NCI-H774 (cell line): ENCODE data around the gene ACE2.
A peak's percentile ranks its signal among the peaks of the same experiment; 100 is the strongest.

ENCODE experiments used
- DNase-seq: peaks from one replicate; lab custom pipeline; 2025; lab: John Stamatoyannopoulos, UW

Gene ACE2

DNA sequence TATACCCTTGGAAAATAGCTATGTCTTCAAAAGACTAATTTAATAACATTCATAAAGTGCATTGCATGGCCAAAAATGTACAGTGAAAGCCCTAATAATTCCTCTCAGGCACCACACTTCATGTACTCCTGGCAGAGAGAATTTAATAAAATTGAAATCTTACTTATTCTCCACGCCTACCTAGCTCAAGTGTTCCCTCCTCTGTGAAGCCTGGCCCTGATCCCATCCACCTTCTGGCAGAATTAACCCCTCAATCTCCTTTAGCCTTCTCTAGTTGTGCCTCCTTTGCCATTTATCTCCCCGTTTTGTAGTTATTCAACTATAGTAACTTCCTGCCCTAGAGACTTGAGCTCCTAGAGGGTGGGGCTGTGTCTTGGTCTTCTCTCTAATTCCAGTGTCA, 26.7 kb downstream of the ACE2 start:
- no peak for DNase-seq

DNA sequence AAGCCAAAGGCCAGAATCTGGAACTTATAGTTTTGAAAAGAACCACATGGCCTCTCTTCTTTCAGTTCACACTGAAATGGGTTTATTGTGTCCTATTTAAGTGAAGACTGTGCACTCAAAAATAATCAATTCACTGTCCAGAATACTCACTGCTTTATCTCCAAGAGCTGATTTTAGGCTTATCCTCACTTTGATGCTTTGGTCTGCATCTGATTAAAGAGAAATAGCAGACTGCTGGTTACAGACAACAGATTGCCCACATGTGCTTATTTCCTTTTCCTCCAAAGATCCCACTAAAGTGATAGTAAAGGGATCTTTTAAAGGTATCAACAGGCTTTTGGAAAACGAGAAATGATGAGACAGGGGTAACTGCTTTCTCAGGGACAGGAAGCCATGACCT, 30.6 kb downstream of the ACE2 start:
- DNase-seq = no peak

DNA sequence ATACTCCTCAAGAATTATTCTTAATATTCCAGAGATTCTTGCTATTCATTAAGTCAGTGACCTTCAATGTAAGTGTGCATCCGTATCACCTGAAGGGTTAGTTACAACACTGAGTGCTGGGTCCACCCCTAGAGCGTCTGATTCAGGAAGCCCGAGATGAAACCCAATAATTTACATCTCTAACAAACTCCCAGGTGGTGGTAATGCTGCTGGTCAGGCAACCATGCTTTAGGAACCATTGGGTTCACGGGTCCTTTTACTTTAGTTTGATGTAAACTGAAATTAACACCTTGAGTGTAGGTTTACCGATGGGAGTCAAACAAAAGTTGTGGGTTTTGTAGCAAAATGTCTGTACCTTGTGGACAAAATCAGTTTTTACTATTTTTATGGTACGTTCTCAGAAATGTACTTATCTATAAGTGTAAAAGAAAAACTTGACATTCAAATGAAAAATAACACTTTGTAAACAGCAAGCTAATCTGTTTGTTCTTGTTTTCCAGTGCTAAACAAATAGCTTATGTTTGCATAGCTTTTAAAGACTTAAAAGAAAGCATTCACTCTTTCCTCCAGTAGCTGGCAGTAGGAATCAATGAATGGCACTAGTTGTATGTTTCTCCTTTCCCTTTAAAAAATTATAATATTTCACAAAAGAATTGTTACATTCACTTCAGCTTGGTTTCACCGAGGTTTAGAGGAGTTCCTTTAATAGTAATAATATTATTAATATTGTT, 32.7 kb downstream of the ACE2 start:
- DNase-seq = peak; percentile 16

DNA sequence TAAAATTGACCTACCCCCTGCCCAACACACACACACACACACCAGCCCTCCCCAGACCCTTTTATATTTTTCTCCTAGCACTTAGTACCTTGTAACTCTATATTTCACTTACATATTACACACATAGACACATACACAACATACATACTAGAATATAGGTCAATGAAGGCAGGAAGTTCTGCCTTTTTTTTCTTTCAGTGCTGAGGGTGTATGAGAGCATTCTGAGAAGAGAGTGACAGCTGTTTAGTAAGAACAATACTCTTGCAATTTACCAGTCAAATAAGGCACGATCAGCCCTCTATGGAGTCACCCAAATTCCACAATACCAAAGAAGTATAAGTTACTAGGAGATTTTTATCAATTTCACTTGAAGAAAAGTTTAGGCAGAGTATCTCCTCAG, 33.5 kb downstream of the ACE2 start:
- DNase-seq = no peak

DNA sequence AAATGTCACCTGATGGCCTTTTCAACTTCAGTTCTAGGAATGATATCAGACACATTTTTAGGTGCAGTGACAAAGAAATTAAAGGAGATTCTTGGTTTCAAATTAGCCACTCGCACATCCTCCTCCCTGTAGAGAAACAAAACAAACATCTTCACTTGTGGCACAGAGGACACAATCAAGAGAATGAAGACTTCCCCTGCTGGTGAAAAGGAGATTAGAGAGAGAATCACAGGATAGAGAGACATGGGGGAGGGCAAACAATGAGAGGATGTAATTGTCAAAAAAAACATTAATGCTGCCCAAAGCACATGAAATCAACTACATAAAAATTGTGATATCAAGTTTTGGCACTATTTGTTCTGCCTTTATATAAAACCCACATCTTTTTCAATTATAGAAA, 34.5 kb downstream of the ACE2 start:
- no peak for DNase-seq

DNA sequence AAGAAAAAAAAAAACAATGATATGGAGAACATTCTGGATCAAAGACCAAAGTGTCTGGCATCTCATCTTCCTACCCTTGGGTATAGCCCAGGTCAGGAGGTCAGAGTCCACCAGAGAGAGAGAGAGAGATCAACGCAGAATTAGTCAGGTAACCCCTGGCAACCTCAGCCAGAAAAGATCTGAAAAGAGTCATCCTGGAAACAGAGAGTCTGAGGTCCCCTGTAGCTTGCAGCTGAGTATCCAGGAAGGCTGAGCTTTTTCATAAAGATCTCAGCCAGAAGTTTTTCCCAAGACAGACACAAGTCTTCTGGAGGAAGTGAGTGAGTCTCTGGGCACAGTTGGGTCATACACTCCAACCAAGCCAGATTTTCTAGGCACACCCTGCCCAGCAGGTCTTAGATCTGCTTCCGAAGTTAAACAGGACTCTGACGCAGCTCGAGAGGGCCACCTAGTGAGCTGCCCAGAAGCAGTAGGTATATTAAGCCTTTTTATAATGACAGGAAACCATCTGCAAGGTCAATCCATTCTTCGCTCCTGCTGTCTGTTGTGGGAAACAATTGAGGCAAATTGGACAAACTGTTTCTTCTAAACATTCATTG, 35.7 kb downstream of the ACE2 start:
- DNase-seq = peak; percentile 35

DNA sequence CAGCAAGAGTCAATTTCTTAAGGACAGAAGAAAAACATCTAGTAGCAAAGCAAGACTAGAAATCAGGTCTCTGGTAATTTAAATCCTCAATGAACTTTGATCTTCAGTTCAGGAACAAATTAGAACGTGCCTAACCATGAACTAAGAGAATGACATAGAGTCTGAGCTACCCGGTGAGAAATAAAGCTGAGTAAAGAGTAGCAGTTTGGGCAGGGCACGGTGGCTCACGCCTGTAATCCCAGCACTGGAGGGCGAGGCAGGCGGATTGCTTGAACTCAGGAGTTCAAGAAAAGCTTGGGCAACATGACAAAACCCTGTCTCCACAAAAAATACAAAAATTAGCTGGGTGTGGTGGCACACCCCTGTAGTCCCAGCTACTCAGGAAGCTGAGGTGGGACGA, 37.7 kb downstream of the ACE2 start:
- no peak for DNase-seq

DNA sequence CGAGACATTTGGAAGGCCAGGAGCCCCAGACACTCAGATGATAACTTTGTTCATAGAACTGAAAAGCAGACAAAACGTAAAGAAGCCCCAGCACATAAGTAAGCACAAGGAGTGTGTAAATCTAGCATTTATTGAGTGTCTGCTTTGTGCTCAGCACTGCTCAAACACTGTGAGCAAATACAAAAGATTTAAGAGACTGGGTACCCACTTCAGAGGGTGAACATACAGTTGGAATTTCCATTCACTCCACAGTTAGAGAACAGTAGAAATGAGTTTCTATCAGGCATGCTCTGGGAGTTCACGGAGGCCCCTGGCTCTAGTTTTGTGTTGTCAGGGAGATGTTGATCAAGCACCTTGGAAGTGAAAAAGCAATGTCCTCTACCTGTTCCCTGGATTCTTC, 39.8 kb downstream of the ACE2 start:
- DNase-seq = no peak

DNA sequence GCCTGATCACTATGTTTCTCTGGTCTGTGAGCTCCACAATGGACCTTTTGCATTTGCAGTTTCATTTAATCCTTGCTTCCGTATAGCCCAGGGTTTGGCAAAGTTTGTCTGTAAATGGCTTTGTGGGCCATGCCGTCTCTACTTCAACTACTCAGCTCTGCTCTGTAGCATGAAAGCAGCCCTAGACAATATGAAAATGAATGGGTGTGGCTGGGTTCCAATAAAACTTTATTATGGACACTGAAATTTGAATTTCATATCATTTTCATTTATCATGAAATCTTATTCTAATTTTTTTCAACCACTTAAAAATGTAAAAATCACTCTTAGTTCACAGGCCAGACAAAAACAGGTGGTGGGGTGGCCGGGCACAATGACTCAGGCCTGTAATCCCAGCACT, 41.5 kb downstream of the ACE2 start:
- DNase-seq = no peak

DNA sequence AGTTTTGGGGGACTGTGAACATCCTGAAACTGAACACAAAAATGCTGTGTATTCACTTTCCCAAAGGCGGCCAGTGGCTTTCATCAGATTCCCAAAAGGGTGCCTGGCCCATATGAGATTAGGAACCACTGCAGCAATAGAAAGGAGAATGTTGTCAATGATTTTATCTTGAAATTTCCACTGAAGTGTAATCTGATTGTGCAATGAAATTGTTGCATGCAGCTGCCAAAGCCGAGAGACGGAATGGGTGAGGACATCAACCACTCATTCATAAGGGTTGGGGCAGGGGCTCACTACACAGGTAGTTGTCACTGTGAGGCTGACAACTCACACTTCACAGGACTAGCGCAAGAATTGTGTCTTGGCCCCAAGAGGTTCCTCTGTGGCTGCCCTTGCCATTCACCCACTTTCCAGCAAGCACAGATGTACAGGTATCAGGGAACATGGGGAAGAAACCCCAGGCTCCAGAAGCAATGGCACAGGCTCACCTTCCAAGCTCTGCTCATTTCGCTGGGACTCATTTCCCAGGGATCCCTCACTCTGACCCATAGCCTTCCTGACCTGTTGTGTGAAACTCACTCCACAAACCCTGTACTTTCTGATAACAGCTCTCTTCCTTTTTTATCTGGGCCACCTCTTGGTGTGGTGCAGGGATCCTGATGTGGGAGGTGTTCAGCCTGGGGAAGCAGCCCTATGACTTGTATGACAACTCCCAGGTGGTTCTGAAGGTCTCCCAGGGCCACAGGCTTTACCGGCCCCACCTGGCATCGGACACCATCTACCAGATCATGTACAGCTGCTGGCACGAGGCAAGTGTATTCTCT, 51.4 kb downstream of the ACE2 start:
- no peak for DNase-seq

DNA sequence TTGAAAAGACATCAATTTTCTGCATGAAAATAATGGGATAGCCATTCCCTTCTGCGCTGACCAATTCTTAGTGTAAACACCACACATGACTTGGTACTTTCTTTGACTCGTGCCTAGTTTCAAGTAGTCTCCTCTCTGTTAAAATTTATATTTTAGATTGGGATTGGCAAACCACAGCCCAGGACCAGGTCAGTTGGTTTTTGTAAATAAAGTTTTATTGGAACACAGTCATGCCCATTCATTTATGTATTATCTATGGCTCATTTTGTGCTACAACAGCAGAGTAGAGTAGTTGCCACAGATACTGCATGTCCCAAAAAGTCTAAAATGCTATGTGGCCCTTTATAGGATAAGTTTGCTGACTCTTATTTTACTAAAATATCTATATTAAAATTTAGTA, 53.4 kb downstream of the ACE2 start:
- no peak for DNase-seq

DNA sequence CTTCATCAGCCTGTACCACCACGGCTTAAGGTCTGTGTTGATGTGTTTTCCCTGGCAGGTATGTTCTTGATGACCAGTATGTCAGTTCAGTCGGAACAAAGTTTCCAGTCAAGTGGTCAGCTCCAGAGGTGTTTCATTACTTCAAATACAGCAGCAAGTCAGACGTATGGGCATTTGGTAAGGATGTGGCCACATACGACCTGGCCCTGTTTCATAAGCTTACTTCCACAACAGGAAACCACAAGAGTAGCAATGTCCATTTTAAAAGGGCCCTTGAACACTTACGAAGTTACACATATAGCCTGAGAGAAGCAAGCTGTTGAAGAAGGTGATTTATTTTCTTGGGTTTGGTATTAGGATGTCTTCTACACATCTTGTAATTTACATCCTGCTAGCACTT, 54.0 kb downstream of the ACE2 start:
- DNase-seq = no peak

DNA sequence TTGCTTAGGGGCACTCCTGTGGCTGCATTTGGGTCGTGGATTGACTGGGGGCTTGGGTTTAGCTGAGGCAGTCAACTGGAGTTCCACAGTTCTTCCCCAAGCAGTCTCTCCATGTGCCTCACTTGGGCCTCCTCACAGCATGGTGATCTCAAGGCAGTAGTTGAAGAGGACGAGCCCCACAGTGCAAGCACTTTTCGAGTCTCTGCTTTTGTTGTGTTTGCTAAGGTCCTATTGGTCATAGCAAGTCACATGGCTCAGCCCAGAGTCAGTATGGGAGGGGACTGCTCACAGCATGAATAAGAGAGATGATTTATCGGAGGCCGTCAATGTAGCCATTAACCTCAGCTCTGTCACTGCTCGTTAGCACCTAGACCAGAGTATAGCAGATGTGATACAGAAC, 70.4 kb downstream of the ACE2 start:
- DNase-seq = no peak

DNA sequence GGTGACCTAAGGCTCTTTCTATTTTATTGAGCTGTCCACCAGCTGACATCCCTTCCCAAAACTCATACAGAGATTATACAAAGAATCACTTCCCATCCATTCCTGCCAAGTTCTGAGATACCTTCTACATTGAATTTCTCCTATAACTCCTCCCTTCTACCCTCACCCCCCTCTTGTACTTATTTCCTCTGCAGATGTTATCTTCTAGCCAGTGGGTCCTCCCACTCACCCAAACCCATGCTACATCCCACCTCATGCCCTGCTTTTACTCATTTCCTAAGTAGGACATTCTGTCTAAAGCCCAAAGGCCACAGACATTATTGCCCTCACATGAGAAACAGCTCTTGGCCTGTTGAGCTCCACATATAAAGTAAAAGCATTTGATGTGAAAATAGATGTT, 71.6 kb downstream of the ACE2 start:
- no peak for DNase-seq

DNA sequence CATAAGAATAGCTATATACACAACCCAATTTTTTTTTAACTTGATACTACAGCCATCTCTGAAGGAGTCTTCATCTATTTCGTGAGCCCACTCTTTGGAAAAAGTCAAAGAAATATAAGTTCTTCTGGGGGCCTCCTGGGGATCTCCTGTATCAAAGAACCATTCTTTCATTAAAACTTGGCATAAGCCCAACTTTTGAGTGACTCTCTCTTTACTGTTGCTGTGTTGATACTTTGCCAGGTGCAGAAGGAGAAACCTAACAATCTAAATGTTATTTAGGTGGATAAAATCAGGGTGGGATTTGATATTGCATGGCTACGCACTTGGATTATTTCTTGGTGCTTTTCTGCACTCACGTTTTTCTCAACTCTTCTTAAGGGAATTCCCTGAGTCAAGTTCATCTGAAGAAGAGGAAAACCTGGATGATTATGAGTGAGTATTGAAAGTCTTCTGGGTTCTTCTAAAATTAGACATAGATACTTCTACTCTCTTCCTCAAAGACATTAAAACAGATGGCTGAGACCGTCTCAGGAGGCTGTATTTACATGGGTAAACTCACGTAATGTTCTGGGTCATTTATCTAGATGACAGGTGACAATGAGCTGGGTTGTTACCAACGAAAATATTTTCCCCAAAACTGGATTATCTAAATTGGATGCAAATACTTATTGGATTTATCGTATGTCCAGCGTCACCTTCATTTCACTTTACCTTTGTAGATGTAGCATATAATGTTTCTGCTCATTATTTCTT, 74.9 kb downstream of the ACE2 start:
- no peak for DNase-seq

DNA sequence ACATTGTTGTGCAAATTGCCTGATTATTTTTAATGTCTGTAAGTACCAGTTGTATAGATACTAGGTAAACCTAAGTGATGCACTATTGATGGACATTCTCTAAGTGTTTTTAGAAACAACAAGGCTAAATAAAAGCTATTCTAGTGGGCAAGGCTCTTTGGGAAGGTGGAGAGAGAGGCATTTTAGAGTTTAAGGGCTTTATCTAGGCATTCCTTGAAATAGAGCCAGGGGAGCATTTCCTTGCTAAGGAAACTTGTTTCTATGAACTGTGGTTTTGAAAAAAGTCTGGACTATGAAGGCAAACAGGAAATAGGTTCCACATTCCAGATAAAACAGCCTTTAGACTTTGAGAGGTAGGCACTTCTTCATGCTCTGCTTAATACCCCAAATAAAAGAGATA, 76.3 kb downstream of the ACE2 start:
- DNase-seq = no peak

DNA sequence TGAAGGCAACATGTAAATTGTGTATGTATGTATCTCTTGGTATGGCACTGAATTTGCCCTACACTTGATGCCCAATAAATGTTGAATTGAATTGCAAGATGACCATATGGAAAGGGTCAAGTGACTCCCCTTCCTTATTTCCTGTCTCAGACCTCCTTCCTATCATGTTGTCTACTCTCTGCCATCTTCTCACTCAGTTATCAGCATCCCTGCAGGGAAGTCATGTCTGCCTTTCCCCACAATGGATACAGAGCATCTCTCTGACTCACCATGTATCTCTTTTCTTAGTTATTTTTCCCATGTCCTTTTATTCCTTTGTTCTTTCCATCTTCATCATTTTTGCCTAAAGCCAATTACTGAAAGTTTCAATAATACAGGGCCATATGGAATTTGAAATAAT, 77.7 kb downstream of the ACE2 start:
- DNase-seq = no peak

DNA sequence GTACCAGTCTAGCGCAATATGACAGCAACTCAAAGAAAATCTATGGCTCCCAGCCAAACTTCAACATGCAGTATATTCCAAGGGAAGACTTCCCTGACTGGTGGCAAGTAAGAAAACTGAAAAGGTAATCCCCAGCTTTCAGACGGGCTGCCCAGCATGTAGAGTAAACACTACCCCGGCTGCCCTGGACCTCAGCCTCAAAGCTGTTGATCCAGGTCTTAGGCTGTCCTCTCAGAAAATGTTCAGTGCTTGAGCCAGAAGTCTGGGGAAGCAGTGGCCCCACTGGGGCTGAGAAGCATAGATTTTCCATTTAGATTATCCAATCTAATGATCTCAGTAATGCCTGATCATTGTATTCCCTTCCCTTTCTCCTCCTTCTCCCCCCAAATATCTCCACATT, 78.3 kb downstream of the ACE2 start:
- no peak for DNase-seq

DNA sequence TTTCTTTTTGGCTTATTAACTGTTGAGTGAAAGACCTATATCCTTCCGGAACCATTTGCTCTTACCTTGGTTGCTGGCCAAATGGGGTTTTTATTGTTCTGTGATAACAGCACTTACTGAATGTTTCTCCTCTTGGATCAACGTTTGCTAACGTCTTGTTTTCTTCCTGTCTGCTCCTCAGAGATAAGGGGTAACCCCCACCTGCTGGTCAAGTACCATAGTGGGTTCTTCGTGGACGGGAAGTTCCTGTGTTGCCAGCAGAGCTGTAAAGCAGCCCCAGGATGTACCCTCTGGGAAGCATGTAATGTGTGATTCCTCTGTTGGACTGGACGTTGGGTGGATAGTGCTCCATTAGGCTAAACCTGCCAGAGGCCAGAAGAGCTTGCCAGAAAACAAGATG, 84.8 kb downstream of the ACE2 start:
- DNase-seq = no peak

DNA sequence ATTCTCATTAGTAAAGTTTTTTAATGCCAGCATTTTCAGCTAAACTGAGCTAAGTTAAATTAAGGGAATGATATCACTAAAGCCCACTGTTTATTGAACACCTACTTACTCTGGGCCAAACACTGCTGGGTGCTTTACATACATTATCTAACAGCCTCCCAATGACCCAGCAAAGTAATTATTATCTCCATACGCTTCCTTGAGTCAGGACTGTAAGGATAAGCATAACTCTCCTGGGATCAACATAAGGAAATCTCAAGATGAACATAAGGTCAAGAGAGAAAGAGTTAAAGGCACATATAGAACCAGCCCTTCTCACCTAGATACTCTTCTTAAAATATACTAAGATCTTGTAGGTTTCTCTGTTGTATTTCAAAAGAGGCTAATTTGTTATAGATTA, 86.5 kb downstream of the ACE2 start:
- DNase-seq = no peak

DNA sequence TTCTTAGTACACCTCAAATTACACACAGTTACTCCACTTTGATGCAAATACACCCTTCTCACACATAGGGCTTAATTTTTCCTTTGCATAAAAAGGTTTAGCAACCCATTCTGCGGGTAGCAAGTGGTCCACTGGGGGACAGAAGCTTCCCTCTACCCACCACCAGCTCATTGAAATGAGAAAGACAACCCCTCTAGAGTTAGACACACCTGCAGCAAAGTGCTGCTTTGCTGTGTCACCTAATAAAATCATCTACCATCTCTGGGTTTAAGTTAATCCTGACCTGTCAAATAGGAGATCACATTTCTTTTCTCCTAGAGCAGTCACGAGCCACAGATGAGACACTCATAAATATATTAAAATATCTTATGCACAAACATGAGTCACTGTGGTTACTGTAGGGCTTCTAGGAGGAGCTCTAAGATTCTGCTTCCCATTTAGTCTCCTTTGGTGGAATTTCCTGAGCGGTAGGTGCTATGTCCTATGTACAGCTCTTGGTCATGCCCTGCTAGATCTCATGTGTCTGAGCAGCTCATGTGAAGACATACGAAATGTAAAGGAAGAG, 88.3 kb downstream of the ACE2 start:
- DNase-seq = no peak

DNA sequence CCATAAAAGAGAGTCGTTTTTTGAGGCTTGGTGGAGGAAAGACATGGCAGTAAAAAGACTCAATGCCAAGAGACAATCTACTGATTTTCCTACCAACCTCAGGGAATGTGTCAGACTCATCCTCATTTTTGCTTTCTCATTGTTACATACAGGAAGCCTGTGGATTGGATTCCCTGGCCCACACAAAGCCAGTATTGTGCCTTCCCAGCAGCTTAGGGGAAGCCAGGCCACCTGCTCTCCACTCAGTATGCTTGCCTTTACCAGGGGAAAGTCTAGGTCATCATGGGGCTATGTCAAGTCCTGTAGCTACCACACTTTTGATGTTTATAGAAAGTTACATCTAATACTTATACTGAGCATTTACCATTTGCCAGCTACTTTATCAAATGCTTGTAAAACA, 89.2 kb downstream of the ACE2 start:
- DNase-seq = no peak
